ENCODE measurements around the gene NBPF12. TPM values are rescaled to one million over a fixed set of nuclear protein-coding genes. Genes with fewer than 3 reads are reported as not detected.
"Not testable (repeated sequence)": the region's sequence is repeated elsewhere in the genome, so short reads cannot be mapped to it uniquely, and the experiment has no call there.

The NBPF12 gene
- total RNA-seq, 1 donor from 2014 or later, result 12.4 TPM

- H3K4me3 Mint-ChIP-seq; H3K36me3 Mint-ChIP-seq (ENCODE audit: low read depth); H3K27ac Mint-ChIP-seq (ENCODE audit: unreplicated experiment); DNase-seq (ENCODE audit: low read depth, low spot score); H3K9me3 Mint-ChIP-seq; H3K4me1 Mint-ChIP-seq: not testable (repeated sequence)
- H3K27me3 Mint-ChIP-seq (ENCODE audit: low read depth), result peaks cover 42% of the 10 kb centered on the region
Observed at GRCh38 chr1:147026975-147027374, 88.9 kb downstream of the NBPF12 start.

GRCh38 chr1:147030066-147030653, 92.0 kb downstream of the NBPF12 start:
- not testable (repeated sequence) for H3K4me3 Mint-ChIP-seq; H3K27ac Mint-ChIP-seq (ENCODE audit: unreplicated experiment); DNase-seq (ENCODE audit: low read depth, low spot score); H3K4me1 Mint-ChIP-seq; H3K9me3 Mint-ChIP-seq; H3K36me3 Mint-ChIP-seq (ENCODE audit: low read depth)
- peaks cover 51% of the 10 kb centered on the region for H3K27me3 Mint-ChIP-seq (ENCODE audit: low read depth)

- no peaks in the 10 kb centered on the region for H3K4me1 Mint-ChIP-seq
- H3K27ac Mint-ChIP-seq (ENCODE audit: unreplicated experiment), result no peak overlapping the region
- TF ChIP-seq CTCF (conservative IDR thresholded peaks at IDR 0.05), result no peak
- no peak overlapping the region for H3K4me3 Mint-ChIP-seq
- peaks cover 25% of the 10 kb centered on the region for H3K27me3 Mint-ChIP-seq (ENCODE audit: low read depth)
- DNase-seq (ENCODE audit: low read depth, low spot score), result no peak
- no peaks in the 10 kb centered on the region for H3K9me3 Mint-ChIP-seq
- no peaks in the 10 kb centered on the region for H3K36me3 Mint-ChIP-seq (ENCODE audit: low read depth)
Observed at GRCh38 chr1:147039916-147040315, 101.8 kb downstream of the NBPF12 start.

GRCh38 chr1:147042891-147043290, 104.8 kb downstream of the NBPF12 start:
- DNase-seq (ENCODE audit: low read depth, low spot score); H3K36me3 Mint-ChIP-seq (ENCODE audit: low read depth); H3K27ac Mint-ChIP-seq (ENCODE audit: unreplicated experiment); H3K4me3 Mint-ChIP-seq; H3K4me1 Mint-ChIP-seq; H3K9me3 Mint-ChIP-seq: not testable (repeated sequence)
- H3K27me3 Mint-ChIP-seq (ENCODE audit: low read depth), result peaks cover 27% of the 10 kb centered on the region

- peaks cover 26% of the 10 kb centered on the region for H3K27me3 Mint-ChIP-seq (ENCODE audit: low read depth)
- not testable (repeated sequence) for H3K4me3 Mint-ChIP-seq; H3K27ac Mint-ChIP-seq (ENCODE audit: unreplicated experiment); DNase-seq (ENCODE audit: low read depth, low spot score); H3K9me3 Mint-ChIP-seq; H3K36me3 Mint-ChIP-seq (ENCODE audit: low read depth); H3K4me1 Mint-ChIP-seq
Observed at GRCh38 chr1:147044511-147044910, 106.4 kb downstream of the NBPF12 start.

Other genes starting within 250 kb of the NBPF12 start
- 19.4 and 19.7 TPM in 2 replicates for gene PRKAB2, start 234.1 kb downstream of the NBPF12 start, total RNA-seq